ENCODE measurements around the gene FXR2. TPM values are rescaled to one million over a fixed set of nuclear protein-coding genes. Genes with fewer than 3 reads are reported as not detected.

FXR2 gene
- total RNA-seq, 4 donors from 2014 or later, result 6.2 to 37.8 (median 20.1) TPM

GRCh38 chr17:7592422-7593021 is 22.2 kb downstream of the FXR2 start:
- H3K9me3 ChIP-seq, result no peaks in the 10 kb centered on the region
- no peak overlapping the region for H3K27ac ChIP-seq
- no peaks in the 10 kb centered on the region for H3K36me3 ChIP-seq
- H3K4me3 ChIP-seq, result no peak overlapping the region
- no peaks in the 10 kb centered on the region for H3K27me3 ChIP-seq
- peaks cover 0 to 4% of the 10 kb centered on the region in 2 donors for H3K4me1 ChIP-seq
- no peak for TF ChIP-seq CTCF (IDR thresholded peaks at IDR 0.05)
- no peak for TF ChIP-seq POLR2A (IDR thresholded peaks at IDR 0.05)
- no peak for DNase-seq
- intact Hi-C loops (cut with DNase I; ENCODE audit: low total_unique reads), result no loop called here

DNA sequence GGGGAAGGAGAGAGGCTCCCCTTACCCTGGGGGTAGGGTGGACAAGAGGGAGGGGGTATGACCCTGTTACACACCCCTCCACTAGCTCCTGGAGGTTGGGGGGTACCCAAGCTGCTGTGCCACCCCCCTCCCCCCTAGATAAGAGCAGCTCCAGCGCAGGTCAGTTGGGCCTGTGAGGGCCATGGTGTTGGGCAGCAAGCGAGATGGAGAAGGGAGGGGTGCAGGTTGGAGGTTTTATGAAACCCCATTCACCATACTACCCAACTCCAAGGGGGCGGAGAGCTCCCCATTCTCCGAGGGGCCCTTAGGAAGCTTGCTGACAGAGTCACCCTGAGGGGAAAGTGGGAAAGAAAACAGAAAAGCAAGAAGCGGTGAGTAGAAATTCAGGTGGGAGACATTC is 23.1 kb downstream of the FXR2 start:
- Histone ChIP-seq H3K4me1 (peaks cover 0 to 4% of the 10 kb centered on the region in 2 donors), H3K27ac (no peak overlapping the region), H3K36me3 (no peaks in the 10 kb centered on the region), H3K9me3 (no peaks in the 10 kb centered on the region), H3K27me3 (no peaks in the 10 kb centered on the region), H3K4me3 (no peak overlapping the region)
- no peak for DNase-seq
- intact Hi-C loops (cut with DNase I; ENCODE audit: low total_unique reads), result no loop called here
- TF ChIP-seq POLR2A (IDR thresholded peaks at IDR 0.05), result no peak
- TF ChIP-seq CTCF (IDR thresholded peaks at IDR 0.05), result no peak

DNA sequence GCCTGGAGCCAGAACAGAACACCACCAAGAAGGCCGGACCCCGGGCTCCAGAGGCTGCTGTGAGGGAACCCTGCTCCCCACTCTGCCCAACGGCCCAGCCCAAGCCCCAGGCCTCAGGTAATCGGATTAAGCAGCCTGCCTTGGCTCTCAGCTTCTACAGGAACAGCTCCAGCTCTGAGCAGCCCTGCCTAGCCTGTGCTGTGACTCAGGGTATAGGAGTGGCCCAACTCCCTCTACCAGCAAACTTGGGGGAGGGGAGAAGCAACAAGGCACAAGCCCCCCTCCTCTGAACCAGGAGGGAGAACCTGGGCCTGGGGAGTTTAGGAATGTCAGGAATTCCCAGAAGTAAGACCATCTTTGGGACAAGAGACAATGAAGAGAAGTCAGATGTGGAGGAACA is 24.0 kb downstream of the FXR2 start:
- H3K4me3 ChIP-seq, result no peak overlapping the region
- no peaks in the 10 kb centered on the region for H3K27me3 ChIP-seq
- no peak for TF ChIP-seq CTCF (IDR thresholded peaks at IDR 0.05)
- no peak for TF ChIP-seq POLR2A (IDR thresholded peaks at IDR 0.05)
- intact Hi-C loops (cut with DNase I; ENCODE audit: low total_unique reads), result no loop called here
- no peaks in the 10 kb centered on the region for H3K9me3 ChIP-seq
- peaks cover 0 to 4% of the 10 kb centered on the region in 2 donors for H3K4me1 ChIP-seq
- H3K36me3 ChIP-seq, result no peaks in the 10 kb centered on the region
- DNase-seq, result no peak
- H3K27ac ChIP-seq, result no peak overlapping the region

GRCh38 chr17:7589891-7590691 is 24.6 kb downstream of the FXR2 start, which contains the start of gene SOX15:
SOX15 (minus strand) TSS chr17:7590094; CDS start chr17:7589676, 418 bp downstream.
- H3K36me3 ChIP-seq, result no peaks in the 10 kb centered on the region
- intact Hi-C loops (cut with DNase I; ENCODE audit: low total_unique reads), result loop anchor here (10.0 kb wide), 1 partner anchor 235 kb away; the partner anchor contains the start of genes KCTD11 and TMEM95
- H3K27ac ChIP-seq, result peak within 1 kb of the TSS; percentile 82 to 85
- no peak for TF ChIP-seq CTCF (IDR thresholded peaks at IDR 0.05)
- TF ChIP-seq POLR2A (IDR thresholded peaks at IDR 0.05), result no peak
- no peak for DNase-seq
- H3K4me1 ChIP-seq, result peaks cover 0 to 4% of the 10 kb centered on the region in 2 donors
- no peaks in the 10 kb centered on the region for H3K27me3 ChIP-seq
- no peaks in the 10 kb centered on the region for H3K9me3 ChIP-seq
- H3K4me3 ChIP-seq, result peak within 1 kb of the TSS; percentile 57 to 79
